Caco-2 (cell line): Measurements from ENCODE around the gene SH3RF2. TPM values are rescaled to one million over a fixed set of nuclear protein-coding genes. Genes with fewer than 3 reads are reported as not detected.

Source experiments
- BruUV-seq: library from RNA; stranded (reverse); fragments of 400-500 nt; replicated peaks from 2 replicates; lab custom pipeline; 2021; lab: Mats Ljungman, UMichigan
- CTCF ChIA-PET: fragments of 300-600 bp; sonication (Branson Sonifier 250); formaldehyde crosslinking; loops from one replicate; lab custom pipeline; 2022; ENCODE audit warnings: antibody characterized with exemption; lab: Charles Lee
- POLR2A ChIA-PET: fragments of 300-600 bp; sonication (Branson Sonifier 250); formaldehyde crosslinking; loops from one replicate; lab custom pipeline; 2022; ENCODE audit warnings: antibody characterized with exemption; lab: Charles Lee
- DNase-seq, 2 experiments: peaks; one replicate each; pipeline versions ENCODE4 v3.0.0 to v3.0.0-alpha.2; 2020 to 2022
- H3K27me3 ChIP-seq: replicated peaks from 2 replicates; pipeline ENCODE4 v1.6.0; 2011; ENCODE audit warnings: low read length; ENCODE audit not compliant: control insufficient read depth, insufficient read depth
- H3K36me3 ChIP-seq: 2 replicates; pipeline ENCODE4 v1.5.1; 2011; ENCODE audit warnings: low read length; ENCODE audit not compliant: control insufficient read depth, insufficient read depth
- H3K4me1 ChIP-seq: fragments of 250-450 bp; sonication (Bioruptor Pico); 2 replicates; pipeline ENCODE4 v1.5.1; 2020; ENCODE audit warnings: mild to moderate bottlenecking
- H3K4me3 ChIP-seq: 2 replicates; pipeline ENCODE4 v1.5.1; 2011; ENCODE audit warnings: low read depth, mild to moderate bottlenecking, control low read depth, low read length
- H3K9me3 ChIP-seq: fragments of 250-450 bp; sonication (Bioruptor Pico); 2 replicates; pipeline ENCODE4 v1.5.1; 2020; ENCODE audit warnings: mild to moderate bottlenecking, moderate library complexity
- H3K27ac Mint-ChIP-seq: one replicate; pipeline ENCODE4 v1.8.0; 2022; ENCODE audit warnings: mixed read lengths; ENCODE audit not compliant: unreplicated experiment
- H3K27me3 Mint-ChIP-seq: one replicate; pipeline ENCODE4 v1.8.0; 2022; ENCODE audit warnings: mixed read lengths; ENCODE audit not compliant: insufficient read depth, unreplicated experiment
- H3K36me3 Mint-ChIP-seq: one replicate; pipeline ENCODE4 v1.8.0; 2022; ENCODE audit warnings: mild to moderate bottlenecking, mixed read lengths; ENCODE audit not compliant: insufficient read depth, unreplicated experiment
- H3K4me1 Mint-ChIP-seq: one replicate; pipeline ENCODE4 v1.8.0; 2022; ENCODE audit warnings: low read depth, mixed read lengths; ENCODE audit not compliant: unreplicated experiment
- H3K4me3 Mint-ChIP-seq: one replicate; pipeline ENCODE4 v1.8.0; 2022; ENCODE audit warnings: mild to moderate bottlenecking, moderate library complexity, mixed read lengths; ENCODE audit not compliant: unreplicated experiment
- H3K9me3 Mint-ChIP-seq: one replicate; pipeline ENCODE4 v1.8.0; 2022; ENCODE audit warnings: mixed read lengths; ENCODE audit not compliant: unreplicated experiment
- intact Hi-C: fragments of 100-400 bp; cut with micrococcal nuclease; formaldehyde crosslinking; loops from one replicate; pipeline ENCODE4 v1.10.0; 2022; ENCODE audit not compliant: unreplicated experiment
- total RNA-seq: library from RNA; stranded (reverse); gene quantifications from 2 replicates; pipeline ENCODE4 v1.2.3, GENCODE V29; 2022
- TF ChIP-seq, protein P1 (sequence below), 2 experiments: fragments of 200-600 bp in 1 of 2; IDR thresholded peaks; 1 replicate in 1 of 2; 2 replicates in 1 of 2; pipeline versions ENCODE4 v1.5.1 to v1.8.0; 2011 to 2022; ENCODE audit warnings: antibody characterized with exemption in 1 of 2, control low read depth in 1 of 2, inconsistent platforms in 1 of 2, low read depth in 1 of 2, low read length in 1 of 2, mild to moderate bottlenecking in 1 of 2, moderate library complexity in 1 of 2; ENCODE audit not compliant: insufficient read depth in 1 of 2, severe bottlenecking in 1 of 2, unreplicated experiment in 1 of 2

SH3RF2 gene
- total RNA-seq, 1 experiment from 2014 or later: 49.4 TPM

GRCh38 chr5:146025114-146025680, 88.8 kb downstream of the SH3RF2 start:
- H3K27ac Mint-ChIP-seq: peak overlapping the region; percentile 77
- CTCF ChIA-PET: interaction anchor here (1.0 to 1.3 kb wide), 3 partner anchors 8 to 46 kb away, joined by 3 to 7 read pairs (median 4); no protein-coding TSS in a partner anchor
- H3K36me3 ChIP-seq: peaks cover 3% of the 10 kb centered on the region; the same call in 1 of the 2 replicates
- DNase-seq: peak; percentile 68 to 72
- no peaks in the 10 kb centered on the region for H3K9me3 ChIP-seq
- TF ChIP-seq, protein P1, sequence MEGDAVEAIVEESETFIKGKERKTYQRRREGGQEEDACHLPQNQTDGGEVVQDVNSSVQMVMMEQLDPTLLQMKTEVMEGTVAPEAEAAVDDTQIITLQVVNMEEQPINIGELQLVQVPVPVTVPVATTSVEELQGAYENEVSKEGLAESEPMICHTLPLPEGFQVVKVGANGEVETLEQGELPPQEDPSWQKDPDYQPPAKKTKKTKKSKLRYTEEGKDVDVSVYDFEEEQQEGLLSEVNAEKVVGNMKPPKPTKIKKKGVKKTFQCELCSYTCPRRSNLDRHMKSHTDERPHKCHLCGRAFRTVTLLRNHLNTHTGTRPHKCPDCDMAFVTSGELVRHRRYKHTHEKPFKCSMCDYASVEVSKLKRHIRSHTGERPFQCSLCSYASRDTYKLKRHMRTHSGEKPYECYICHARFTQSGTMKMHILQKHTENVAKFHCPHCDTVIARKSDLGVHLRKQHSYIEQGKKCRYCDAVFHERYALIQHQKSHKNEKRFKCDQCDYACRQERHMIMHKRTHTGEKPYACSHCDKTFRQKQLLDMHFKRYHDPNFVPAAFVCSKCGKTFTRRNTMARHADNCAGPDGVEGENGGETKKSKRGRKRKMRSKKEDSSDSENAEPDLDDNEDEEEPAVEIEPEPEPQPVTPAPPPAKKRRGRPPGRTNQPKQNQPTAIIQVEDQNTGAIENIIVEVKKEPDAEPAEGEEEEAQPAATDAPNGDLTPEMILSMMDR (IDR thresholded peaks at IDR 0.05; ENCODE audit: insufficient read depth in 1 of 2, low read depth in 1 of 2, low read length in 1 of 2, severe bottlenecking in 1 of 2, unreplicated experiment in 1 of 2): no peak
- H3K4me3 Mint-ChIP-seq: peak overlapping the region; percentile 52
- H3K27me3 Mint-ChIP-seq: no peaks in the 10 kb centered on the region
- POLR2A ChIA-PET: interaction anchor here (0.7 to 1.4 kb wide), 3 partner anchors 8 to 190 kb away, joined by 3 to 4 read pairs (median 4); partner anchors contain the start of gene PRELID2
- peaks cover 53% of the 10 kb centered on the region for H3K36me3 Mint-ChIP-seq
- no peaks in the 10 kb centered on the region for H3K9me3 Mint-ChIP-seq
- intact Hi-C loops: loop anchor here (1.0 to 5.0 kb wide), 3 partner anchors 8 to 193 kb away; no protein-coding TSS in a partner anchor
- H3K4me1 ChIP-seq: peaks cover 54% of the 10 kb centered on the region
- TSS peak; percentile 50 for BruUV-seq
- no peak overlapping the region for H3K4me3 ChIP-seq
- H3K4me1 Mint-ChIP-seq: peaks cover 58% of the 10 kb centered on the region
- no peaks in the 10 kb centered on the region for H3K27me3 ChIP-seq

DNA sequence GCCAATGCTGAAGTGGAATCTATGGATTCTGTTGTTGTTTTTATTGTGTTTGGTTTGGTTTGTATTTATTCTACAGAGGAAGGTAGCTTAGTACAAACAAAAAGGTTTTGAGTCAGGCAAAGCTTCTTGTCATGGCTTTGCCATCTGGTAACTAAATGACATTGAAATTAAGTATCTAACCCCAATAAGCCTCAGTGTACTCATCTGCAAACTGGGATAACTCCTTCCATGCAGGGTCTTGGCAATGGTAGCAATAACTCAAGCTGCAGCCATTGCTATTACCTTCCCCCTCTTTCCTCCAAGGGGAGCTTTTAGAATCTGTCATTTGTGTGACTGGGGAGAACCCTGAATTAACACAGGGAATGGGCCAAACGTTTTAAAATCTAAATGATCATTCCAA, 89.3 kb downstream of the SH3RF2 start:
- intact Hi-C loops: loop anchor here (1.0 to 5.0 kb wide), 3 partner anchors 8 to 193 kb away; no protein-coding TSS in a partner anchor
- Mint-ChIP-seq H3K36me3 (peaks cover 55% of the 10 kb centered on the region), H3K9me3 (no peaks in the 10 kb centered on the region), H3K27ac (peak overlapping the region; percentile 77), H3K27me3 (no peaks in the 10 kb centered on the region), H3K4me3 (peak overlapping the region; percentile 52), H3K4me1 (peaks cover 55% of the 10 kb centered on the region)
- Histone ChIP-seq H3K4me3 (no peak overlapping the region), H3K9me3 (no peaks in the 10 kb centered on the region), H3K27me3 (no peaks in the 10 kb centered on the region), H3K36me3 (peaks cover 3% of the 10 kb centered on the region; the same call in 1 of the 2 replicates), H3K4me1 (peaks cover 51% of the 10 kb centered on the region)
- TF ChIP-seq, protein P1 (IDR thresholded peaks at IDR 0.05; ENCODE audit: insufficient read depth in 1 of 2, low read depth in 1 of 2, low read length in 1 of 2, severe bottlenecking in 1 of 2, unreplicated experiment in 1 of 2): no peak
- no peak for DNase-seq
- CTCF ChIA-PET: no interaction called here
- BruUV-seq: no TSS peak
- POLR2A ChIA-PET: interaction anchor here (1.4 kb wide), 1 partner anchor 191 kb away, joined by 4 read pairs; the partner anchor contains the start of gene PRELID2

DNA sequence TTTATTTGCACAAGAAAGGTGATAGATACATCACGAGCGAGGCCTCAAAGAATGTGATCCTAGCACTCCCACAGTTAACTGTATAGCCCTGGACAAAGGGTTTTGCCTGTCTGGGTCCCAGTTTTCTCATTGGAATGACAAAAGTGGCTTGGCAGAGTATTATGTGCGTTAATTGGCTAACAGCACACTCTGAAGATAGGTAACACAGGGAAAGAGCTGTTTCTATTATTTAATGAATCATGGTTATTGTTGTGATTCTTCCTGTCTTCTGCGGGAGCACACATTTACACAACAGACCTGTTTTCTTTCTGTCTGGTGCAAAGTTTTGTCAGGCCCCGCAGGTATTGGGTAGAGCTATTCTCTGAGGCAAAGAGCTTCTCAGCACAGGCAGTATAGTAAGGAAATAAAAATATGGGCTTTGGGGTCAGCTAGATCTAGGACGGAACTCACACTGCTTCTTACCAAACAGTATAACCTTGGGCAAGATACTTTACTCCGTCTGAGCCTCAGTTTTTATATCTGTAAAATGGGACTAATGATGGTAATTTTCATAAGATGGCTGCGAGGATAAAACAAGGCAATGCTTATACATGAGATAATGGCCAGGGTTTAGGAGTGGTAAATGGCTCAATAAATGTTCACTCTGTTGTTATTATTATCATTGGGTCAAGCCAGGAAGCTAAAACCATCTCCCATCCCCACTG, 90.1 kb downstream of the SH3RF2 start:
- Mint-ChIP-seq H3K4me1 (peaks cover 60% of the 10 kb centered on the region), H3K27ac (peak overlapping the region; percentile 66), H3K9me3 (no peaks in the 10 kb centered on the region), H3K36me3 (peaks cover 61% of the 10 kb centered on the region), H3K27me3 (no peaks in the 10 kb centered on the region), H3K4me3 (no peak overlapping the region)
- intact Hi-C loops: loop anchor here (5.0 kb wide), 1 partner anchor 194 kb away; no protein-coding TSS in a partner anchor
- Histone ChIP-seq H3K9me3 (no peaks in the 10 kb centered on the region), H3K4me1 (peaks cover 55% of the 10 kb centered on the region), H3K36me3 (peaks cover 3% of the 10 kb centered on the region; the same call in 1 of the 2 replicates), H3K27me3 (no peaks in the 10 kb centered on the region), H3K4me3 (no peak overlapping the region)
- no peak for DNase-seq
- ChIA-PET CTCF (no interaction called here), POLR2A (interaction anchor here (1.1 kb wide), 1 partner anchor 84 kb away, joined by 3 read pairs; no protein-coding TSS in a partner anchor)
- TF ChIP-seq, protein P1 (IDR thresholded peaks at IDR 0.05; ENCODE audit: insufficient read depth in 1 of 2, low read depth in 1 of 2, low read length in 1 of 2, severe bottlenecking in 1 of 2, unreplicated experiment in 1 of 2): no peak
- no TSS peak for BruUV-seq
